ENCODE results near the gene FAM120A. TPM values are rescaled to one million over a fixed set of nuclear protein-coding genes. Genes with fewer than 3 reads are reported as not detected.

Gene FAM120A
- total RNA-seq (2022), result 98.2 and 101 TPM in 2 replicates
- Bru-seq, nascent RNA, result percentile 87 among the genes with signal in this experiment
- percentile 82 among the genes with signal in this experiment for BruChase-seq, experiment 1, labeled RNA remaining after a 6-hour chase
- percentile 72 among the genes with signal in this experiment for BruChase-seq, experiment 2, labeled RNA remaining after a 2-hour chase
- long read RNA-seq, full-length matches to known transcripts, result 4 of 49 reads
- long read RNA-seq, partial matches to known transcripts, result 35 of 49 reads
- long read RNA-seq, other reads (novel, unspliced or antisense), result 10 of 49 reads

- no TSS peak for BruUV-seq (replicated peaks)
- peak; percentile 70 for DNase-seq
- no peak for TF ChIP-seq CTCF (IDR thresholded peaks at IDR 0.05; ENCODE audit: unreplicated experiment)
- peaks cover 56% of the 10 kb centered on the region for H3K36me3 Mint-ChIP-seq (ENCODE audit: insufficient read depth, unreplicated experiment)
- intact Hi-C loops (cut with micrococcal nuclease; ENCODE audit: unreplicated experiment), result no loop called here
- peak within 1 kb of the TSS; percentile 86 for H3K4me3 Mint-ChIP-seq (ENCODE audit: low read depth, unreplicated experiment)
- no peaks in the 10 kb centered on the region for H3K27me3 Mint-ChIP-seq (ENCODE audit: unreplicated experiment)
- CTCF ChIA-PET, result no interaction called here
- H3K27ac Mint-ChIP-seq (ENCODE audit: unreplicated experiment), result peak within 1 kb of the TSS; percentile 70
- H3K9me3 Mint-ChIP-seq (ENCODE audit: low read depth, unreplicated experiment), result no peaks in the 10 kb centered on the region
- peaks cover 3% of the 10 kb centered on the region for H3K4me1 Mint-ChIP-seq (ENCODE audit: low read depth, unreplicated experiment)
Observed at GRCh38 chr9:93450945-93451815, at the start of gene FAM120A. FAM120A (plus strand) TSS chr9:93451685; CDS start chr9:93451916, 231 bp downstream.

DNA sequence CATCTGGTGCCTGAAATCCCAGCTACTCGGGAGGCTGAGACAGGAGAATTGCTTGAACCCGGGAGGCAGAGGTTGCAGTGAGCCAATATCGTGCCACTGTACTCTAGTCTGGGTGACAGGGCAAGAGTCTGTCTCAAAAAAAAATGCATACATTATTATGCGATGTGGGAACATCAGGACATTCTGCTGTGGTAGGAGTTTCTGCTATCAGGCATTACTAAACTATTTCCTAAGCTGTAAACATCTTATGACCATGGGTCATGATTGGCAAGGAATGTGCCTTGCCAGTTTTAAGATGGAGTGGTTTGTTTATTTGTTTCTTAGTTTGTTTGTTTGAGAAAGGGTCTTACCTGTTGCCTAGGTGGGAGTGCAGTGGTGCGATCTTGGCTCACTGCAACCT is 45.1 kb upstream of the FAM120A start:
- intact Hi-C loops (cut with micrococcal nuclease; ENCODE audit: unreplicated experiment), result no loop called here
- peaks cover 44% of the 10 kb centered on the region for H3K27me3 Mint-ChIP-seq (ENCODE audit: unreplicated experiment)
- H3K27ac Mint-ChIP-seq (ENCODE audit: unreplicated experiment), result no peak overlapping the region
- DNase-seq, result no peak
- no TSS peak for BruUV-seq (replicated peaks)
- TF ChIP-seq CTCF (IDR thresholded peaks at IDR 0.05; ENCODE audit: unreplicated experiment), result no peak
- H3K9me3 Mint-ChIP-seq (ENCODE audit: low read depth, unreplicated experiment), result no peaks in the 10 kb centered on the region
- no peaks in the 10 kb centered on the region for H3K36me3 Mint-ChIP-seq (ENCODE audit: insufficient read depth, unreplicated experiment)
- CTCF ChIA-PET, result no interaction called here
- H3K4me1 Mint-ChIP-seq (ENCODE audit: low read depth, unreplicated experiment), result no peaks in the 10 kb centered on the region
- H3K4me3 Mint-ChIP-seq (ENCODE audit: low read depth, unreplicated experiment), result no peak overlapping the region

GRCh38 chr9:93413530-93413929 is 38.0 kb upstream of the FAM120A start:
- intact Hi-C loops (cut with micrococcal nuclease; ENCODE audit: unreplicated experiment), result no loop called here
- BruUV-seq (replicated peaks), result no TSS peak
- no peak overlapping the region for H3K4me3 Mint-ChIP-seq (ENCODE audit: low read depth, unreplicated experiment)
- peaks cover 57% of the 10 kb centered on the region for H3K27me3 Mint-ChIP-seq (ENCODE audit: unreplicated experiment)
- peaks cover 10% of the 10 kb centered on the region for H3K9me3 Mint-ChIP-seq (ENCODE audit: low read depth, unreplicated experiment)
- TF ChIP-seq CTCF (IDR thresholded peaks at IDR 0.05; ENCODE audit: unreplicated experiment), result no peak
- no peaks in the 10 kb centered on the region for H3K36me3 Mint-ChIP-seq (ENCODE audit: insufficient read depth, unreplicated experiment)
- no peaks in the 10 kb centered on the region for H3K4me1 Mint-ChIP-seq (ENCODE audit: low read depth, unreplicated experiment)
- H3K27ac Mint-ChIP-seq (ENCODE audit: unreplicated experiment), result no peak overlapping the region
- CTCF ChIA-PET, result no interaction called here
- no peak for DNase-seq

DNA sequence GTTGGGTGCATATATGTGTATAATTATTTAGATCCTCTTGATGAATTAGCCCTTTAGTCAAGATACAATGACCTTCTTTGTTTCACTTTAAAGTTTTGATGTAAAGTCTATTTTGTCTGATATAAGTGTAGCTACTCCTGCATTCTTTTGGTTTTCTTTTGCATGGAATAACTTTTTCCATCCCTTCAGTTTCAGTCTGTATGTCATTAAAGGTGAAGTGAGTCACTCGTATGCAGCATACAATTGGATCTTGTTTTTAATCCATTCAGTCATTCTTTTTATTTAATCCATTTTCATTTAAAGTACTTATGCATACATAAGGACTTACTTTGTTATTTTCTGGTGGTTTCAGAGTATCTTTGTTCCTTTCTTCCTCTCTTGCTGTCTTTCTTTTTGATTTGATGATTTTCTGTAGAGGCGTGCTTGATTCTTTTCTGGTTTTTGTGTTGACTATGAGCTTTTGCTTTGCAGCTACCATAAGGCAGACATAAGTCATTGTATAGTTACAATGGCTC is 36.3 kb upstream of the FAM120A start:
- BruUV-seq (replicated peaks), result no TSS peak
- DNase-seq, result no peak
- no peak overlapping the region for H3K4me3 Mint-ChIP-seq (ENCODE audit: low read depth, unreplicated experiment)
- no peaks in the 10 kb centered on the region for H3K36me3 Mint-ChIP-seq (ENCODE audit: insufficient read depth, unreplicated experiment)
- TF ChIP-seq CTCF (IDR thresholded peaks at IDR 0.05; ENCODE audit: unreplicated experiment), result no peak
- no peak overlapping the region for H3K27ac Mint-ChIP-seq (ENCODE audit: unreplicated experiment)
- intact Hi-C loops (cut with micrococcal nuclease; ENCODE audit: unreplicated experiment), result no loop called here
- H3K4me1 Mint-ChIP-seq (ENCODE audit: low read depth, unreplicated experiment), result no peaks in the 10 kb centered on the region
- CTCF ChIA-PET, result no interaction called here
- H3K9me3 Mint-ChIP-seq (ENCODE audit: low read depth, unreplicated experiment), result peaks cover 10% of the 10 kb centered on the region
- H3K27me3 Mint-ChIP-seq (ENCODE audit: unreplicated experiment), result peaks cover 41% of the 10 kb centered on the region
